ENCODE measurements around the gene EVC2.

DNA sequence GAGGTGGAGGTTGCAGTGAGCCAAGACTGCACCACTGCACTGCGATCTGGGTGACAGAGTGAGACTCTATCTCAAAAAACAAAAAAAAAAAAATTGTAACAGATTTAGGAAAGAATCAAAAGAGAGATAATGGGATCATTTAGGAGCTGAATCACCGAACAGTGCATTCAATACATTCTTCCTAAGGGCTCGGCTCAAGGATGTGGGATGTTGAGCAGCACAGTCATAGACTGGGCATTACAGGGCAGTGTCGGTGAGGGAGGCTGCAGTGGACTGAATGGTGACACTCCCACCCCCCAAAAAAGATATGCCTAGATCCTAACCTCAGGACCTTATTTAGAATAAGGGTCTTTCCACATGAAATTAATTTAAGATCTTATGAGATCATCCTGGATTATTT lies 70.0 kb downstream of the EVC2 start:
- TF ChIP-seq ZNF70 (CRISPR knock-in tag; IDR thresholded peaks at IDR 0.05) = no peak
- TF ChIP-seq RARB (CRISPR knock-in tag; IDR thresholded peaks at IDR 0.05) = no peak
- TF ChIP-seq, protein P1, sequence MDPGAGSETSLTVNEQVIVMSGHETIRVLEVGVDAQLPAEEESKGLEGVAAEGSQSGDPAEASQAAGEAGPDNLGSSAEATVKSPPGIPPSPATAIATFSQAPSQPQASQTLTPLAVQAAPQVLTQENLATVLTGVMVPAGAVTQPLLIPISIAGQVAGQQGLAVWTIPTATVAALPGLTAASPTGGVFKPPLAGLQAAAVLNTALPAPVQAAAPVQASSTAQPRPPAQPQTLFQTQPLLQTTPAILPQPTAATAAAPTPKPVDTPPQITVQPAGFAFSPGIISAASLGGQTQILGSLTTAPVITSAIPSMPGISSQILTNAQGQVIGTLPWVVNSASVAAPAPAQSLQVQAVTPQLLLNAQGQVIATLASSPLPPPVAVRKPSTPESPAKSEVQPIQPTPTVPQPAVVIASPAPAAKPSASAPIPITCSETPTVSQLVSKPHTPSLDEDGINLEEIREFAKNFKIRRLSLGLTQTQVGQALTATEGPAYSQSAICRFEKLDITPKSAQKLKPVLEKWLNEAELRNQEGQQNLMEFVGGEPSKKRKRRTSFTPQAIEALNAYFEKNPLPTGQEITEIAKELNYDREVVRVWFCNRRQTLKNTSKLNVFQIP (CRISPR knock-in tag; IDR thresholded peaks at IDR 0.05; ENCODE audit: borderline replicate concordance, low read depth) = no peak
- TF ChIP-seq ZNF565 (CRISPR knock-in tag; conservative IDR thresholded peaks at IDR 0.05; ENCODE audit: low read depth) = no peak
- no peak for TF ChIP-seq OSR1 (CRISPR knock-in tag; IDR thresholded peaks at IDR 0.05)
- no peak for TF ChIP-seq TCF4 (CRISPR knock-in tag; IDR thresholded peaks at IDR 0.05; ENCODE audit: borderline replicate concordance)
- TF ChIP-seq, protein P2, sequence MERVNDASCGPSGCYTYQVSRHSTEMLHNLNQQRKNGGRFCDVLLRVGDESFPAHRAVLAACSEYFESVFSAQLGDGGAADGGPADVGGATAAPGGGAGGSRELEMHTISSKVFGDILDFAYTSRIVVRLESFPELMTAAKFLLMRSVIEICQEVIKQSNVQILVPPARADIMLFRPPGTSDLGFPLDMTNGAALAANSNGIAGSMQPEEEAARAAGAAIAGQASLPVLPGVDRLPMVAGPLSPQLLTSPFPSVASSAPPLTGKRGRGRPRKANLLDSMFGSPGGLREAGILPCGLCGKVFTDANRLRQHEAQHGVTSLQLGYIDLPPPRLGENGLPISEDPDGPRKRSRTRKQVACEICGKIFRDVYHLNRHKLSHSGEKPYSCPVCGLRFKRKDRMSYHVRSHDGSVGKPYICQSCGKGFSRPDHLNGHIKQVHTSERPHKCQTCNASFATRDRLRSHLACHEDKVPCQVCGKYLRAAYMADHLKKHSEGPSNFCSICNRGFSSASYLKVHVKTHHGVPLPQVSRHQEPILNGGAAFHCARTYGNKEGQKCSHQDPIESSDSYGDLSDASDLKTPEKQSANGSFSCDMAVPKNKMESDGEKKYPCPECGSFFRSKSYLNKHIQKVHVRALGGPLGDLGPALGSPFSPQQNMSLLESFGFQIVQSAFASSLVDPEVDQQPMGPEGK (CRISPR knock-in tag; IDR thresholded peaks at IDR 0.05; ENCODE audit: borderline replicate concordance) = no peak

Measured in SK-N-SH treated with all-trans-retinoic acid at 6 μM for 48 hours (cell line).